OCI-LY7 (cell line): ENCODE measurements around the gene SERGEF. TPM values are rescaled to one million over a fixed set of nuclear protein-coding genes. Genes with fewer than 3 reads are reported as not detected.

Source experiments
- BruUV-seq: library from RNA; stranded (reverse); fragments of 400-500 nt; replicated peaks from 2 replicates; lab custom pipeline; 2021; lab: Mats Ljungman, UMichigan
- CTCF ChIA-PET: fragments of 300-600 bp; sonication (Branson Sonifier 250); formaldehyde crosslinking; loops from one replicate; lab custom pipeline; 2022; ENCODE audit warnings: antibody characterized with exemption; ENCODE audit not compliant: unreplicated experiment; lab: Charles Lee
- POLR2A ChIA-PET: fragments of 300-600 bp; sonication (Branson Sonifier 250); formaldehyde crosslinking; loops from one replicate; lab custom pipeline; 2022; ENCODE audit warnings: antibody characterized with exemption; lab: Charles Lee
- DNase-seq: peaks from one replicate; pipeline ENCODE4 v3.0.0-alpha.2; 2015; ENCODE audit warnings: low spot score
- H2AFZ ChIP-seq: fragments of 200-600 bp; sonication (generic), shearing (Covaris generic); 2 replicates; pipeline ENCODE4 v1.6.1; 2014; ENCODE audit warnings: mild to moderate bottlenecking, antibody characterized with exemption, low read length, moderate library complexity
- H3K27ac ChIP-seq: fragments of 200-600 bp; sonication (generic); 2 replicates; pipeline ENCODE4 v1.5.1; 2014; ENCODE audit warnings: mixed run types, low read depth, mild to moderate bottlenecking, moderate library complexity, low read length, inconsistent platforms; ENCODE audit not compliant: poor library complexity, severe bottlenecking
- H3K36me3 ChIP-seq: fragments of 200-600 bp; sonication (generic); 2 replicates; pipeline ENCODE4 v1.6.1; 2014; ENCODE audit warnings: mild to moderate bottlenecking, antibody characterized with exemption, low read length, moderate library complexity, mixed read lengths; ENCODE audit not compliant: insufficient read depth
- H3K4me1 ChIP-seq: fragments of 200-600 bp; sonication (generic); 2 replicates; pipeline ENCODE4 v1.5.1; 2014; ENCODE audit warnings: mild to moderate bottlenecking, low read length; ENCODE audit not compliant: insufficient read depth, poor library complexity, severe bottlenecking
- H3K4me2 ChIP-seq: fragments of 200-600 bp; sonication (generic); 2 replicates; pipeline ENCODE4 v1.6.1; 2014; ENCODE audit warnings: mild to moderate bottlenecking, low read length
- H3K4me3 ChIP-seq: fragments of 200-600 bp; sonication (generic); 2 replicates; pipeline ENCODE4 v1.5.1; 2014; ENCODE audit warnings: mild to moderate bottlenecking, low read depth, low read length; ENCODE audit not compliant: poor library complexity, severe bottlenecking
- H3K79me2 ChIP-seq: fragments of 200-600 bp; sonication (generic); 2 replicates; pipeline ENCODE4 v1.6.1; 2016; ENCODE audit warnings: low read depth, mild to moderate bottlenecking, low read length, moderate library complexity, mixed read lengths; ENCODE audit not compliant: insufficient read depth
- H3K9me2 ChIP-seq: fragments of 200-600 bp; sonication (generic); 2 replicates; pipeline ENCODE4 v1.6.1; 2016; ENCODE audit warnings: mild to moderate bottlenecking, low read length, mixed read lengths; ENCODE audit not compliant: insufficient read depth
- H3K9me3 ChIP-seq: fragments of 200-600 bp; sonication (generic); 2 replicates; pipeline ENCODE4 v1.6.1; 2014; ENCODE audit warnings: mild to moderate bottlenecking, mixed run types, low read length, mixed read lengths
- H4K20me1 ChIP-seq: fragments of 200-600 bp; sonication (generic); 2 replicates; pipeline ENCODE4 v1.6.1; 2014; ENCODE audit warnings: mild to moderate bottlenecking, antibody characterized with exemption, low read length, moderate library complexity, mixed read lengths; ENCODE audit not compliant: insufficient read depth
- CTCF ChIP-seq: fragments of 200-600 bp; sonication (generic); conservative IDR thresholded peaks from 2 replicates; pipeline ENCODE4 v1.5.1; 2014; ENCODE audit warnings: mild to moderate bottlenecking, antibody characterized with exemption, low read length, moderate library complexity, mixed read lengths
- EZH2phosphoT487 ChIP-seq: fragments of 200-600 bp; sonication (generic); IDR thresholded peaks from 2 replicates; pipeline ENCODE4 v1.6.1; 2018; ENCODE audit warnings: low read depth, borderline replicate concordance, mild to moderate bottlenecking, mixed run types, antibody characterized with exemption, low read length, moderate library complexity, mixed read lengths
- intact Hi-C: fragments of 100-400 bp; cut with micrococcal nuclease; formaldehyde crosslinking; loops from one replicate; pipeline ENCODE4 v1.10.0; 2022; ENCODE audit not compliant: unreplicated experiment
- total RNA-seq, 2 experiments: library from RNA; depleted of rRNA in 1 of 2; stranded (reverse); fragments of >200 nt in 1 of 2; shearing (Covaris generic) in 1 of 2; gene quantifications; 2 replicates each; pipeline ENCODE4 v1.2.3, GENCODE V29; 2014 to 2022

SERGEF gene
- total RNA-seq, 2 experiments from 2014 or later, result 35.4 to 42.2 TPM

GRCh38 chr11:17846852-17847453, 165.9 kb downstream of the SERGEF start:
- H3K4me2 ChIP-seq, result no peak overlapping the region
- CTCF ChIA-PET, result no interaction called here
- no peaks in the 10 kb centered on the region for H3K9me3 ChIP-seq

GRCh38 chr11:17845431-17845881, 167.4 kb downstream of the SERGEF start:
- ChIA-PET CTCF (no interaction called here), POLR2A (interaction anchor here (0.5 to 1.1 kb wide), 3 partner anchors 32 to 48 kb away, joined by 3 to 4 read pairs (median 3); no protein-coding TSS in a partner anchor)
- intact Hi-C loops, result no loop called here
- no peaks in the 10 kb centered on the region for H3K79me2 ChIP-seq
- H3K4me3 ChIP-seq, result no peak overlapping the region
- no peak for DNase-seq
- H3K4me2 ChIP-seq, result no peak overlapping the region
- BruUV-seq, result no TSS peak
- H4K20me1 ChIP-seq, result no peaks in the 10 kb centered on the region
- no peak overlapping the region for H3K27ac ChIP-seq
- H3K4me1 ChIP-seq, result no peaks in the 10 kb centered on the region
- no peaks in the 10 kb centered on the region for H3K9me2 ChIP-seq
- H2AFZ ChIP-seq, result no peak overlapping the region
- no peaks in the 10 kb centered on the region for H3K36me3 ChIP-seq
- no peaks in the 10 kb centered on the region for H3K9me3 ChIP-seq
- TF ChIP-seq CTCF (no peak), EZH2phosphoT487 (no peak)

More at GRCh38 chr11:17846852-17847453, 165.9 kb downstream of the SERGEF start:
- no TSS peak for BruUV-seq
- TF ChIP-seq CTCF (peak; percentile 36), EZH2phosphoT487 (no peak)
- H2AFZ ChIP-seq, result no peak overlapping the region
- no peaks in the 10 kb centered on the region for H3K79me2 ChIP-seq
- no peaks in the 10 kb centered on the region for H3K9me2 ChIP-seq
- no peak overlapping the region for H3K4me3 ChIP-seq
- intact Hi-C loops, result no loop called here
- peak; percentile 8 for DNase-seq
- H4K20me1 ChIP-seq, result no peaks in the 10 kb centered on the region
- H3K4me1 ChIP-seq, result no peaks in the 10 kb centered on the region
- H3K27ac ChIP-seq, result no peak overlapping the region
- H3K36me3 ChIP-seq, result no peaks in the 10 kb centered on the region
- POLR2A ChIA-PET, result no interaction called here

- Histone ChIP-seq H3K36me3 (no peaks in the 10 kb centered on the region), H3K79me2 (no peaks in the 10 kb centered on the region), H2AFZ (no peak overlapping the region), H4K20me1 (no peaks in the 10 kb centered on the region), H3K27ac (no peak overlapping the region), H3K9me3 (no peaks in the 10 kb centered on the region), H3K9me2 (no peaks in the 10 kb centered on the region), H3K4me1 (no peaks in the 10 kb centered on the region), H3K4me3 (no peak overlapping the region), H3K4me2 (no peak overlapping the region)
- intact Hi-C loops, result no loop called here
- POLR2A ChIA-PET, result no interaction called here
- no peak for DNase-seq
- no TSS peak for BruUV-seq
- no peak for TF ChIP-seq CTCF
- TF ChIP-seq EZH2phosphoT487, result no peak
- CTCF ChIA-PET, result no interaction called here
Observed at GRCh38 chr11:17840101-17840548, 172.7 kb downstream of the SERGEF start.
